ENCODE data around the gene DRGX.

DRGX gene

DNA sequence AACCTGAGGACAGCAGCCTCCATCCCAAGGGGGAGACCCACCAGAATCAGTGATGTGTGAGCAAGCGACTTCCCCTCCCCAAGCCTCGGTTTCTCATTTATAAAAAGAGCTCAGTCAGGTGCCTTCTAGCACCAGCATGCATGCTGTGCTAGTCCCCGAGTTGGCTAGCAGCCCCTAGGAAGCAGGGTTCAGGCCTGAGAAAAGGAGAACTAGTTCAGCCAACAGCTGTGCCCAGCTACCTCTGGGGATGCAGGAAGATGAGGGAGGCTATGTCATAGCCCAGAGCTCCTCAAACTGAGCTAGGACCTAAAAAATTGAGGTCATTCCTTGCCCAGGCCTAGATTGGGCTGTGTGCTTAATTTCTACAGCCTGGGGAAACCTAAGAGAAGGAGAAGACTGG lies 13.7 kb downstream of the DRGX start:
- no peak for DNase-seq (ENCODE audit: low spot score)

DNA sequence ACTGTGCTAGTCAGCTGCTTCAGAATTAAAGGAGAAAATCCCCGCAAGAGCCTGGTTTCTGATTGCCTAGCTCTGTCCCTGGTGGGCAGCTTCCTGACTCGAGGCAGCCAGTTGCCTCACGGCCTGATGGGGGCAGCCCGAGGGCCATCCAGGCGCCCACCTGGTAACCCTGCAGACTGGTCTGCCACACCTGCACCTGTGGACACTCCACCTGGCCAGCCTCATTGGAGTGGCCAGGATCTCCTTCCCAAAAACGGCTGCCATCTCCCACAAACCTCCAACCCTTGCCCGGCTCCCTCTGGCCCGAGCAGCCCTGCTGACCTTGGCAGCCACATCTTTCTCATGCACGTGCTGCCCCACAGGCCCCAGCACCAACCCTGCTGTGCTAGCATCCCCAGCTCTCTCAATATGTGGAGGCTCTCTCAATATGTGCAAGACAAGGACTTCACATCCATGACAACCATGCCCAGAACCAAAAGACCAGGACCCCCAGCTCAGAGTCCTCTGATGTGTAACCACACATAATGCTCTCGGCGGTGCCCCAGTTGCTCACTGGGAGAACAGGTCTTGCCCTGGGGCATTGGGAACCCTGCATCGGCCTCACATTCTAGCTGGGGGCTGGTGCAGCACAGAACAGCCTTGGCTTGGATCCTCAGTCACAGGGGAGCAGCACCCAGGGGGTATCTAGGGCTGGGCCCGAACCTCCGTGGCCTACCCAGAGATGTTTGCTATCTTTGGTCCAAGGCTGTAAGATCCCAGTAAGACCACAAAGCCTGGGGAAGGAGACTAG lies 14.6 kb downstream of the DRGX start:
- DNase-seq (ENCODE audit: low spot score) = no peak

DNA sequence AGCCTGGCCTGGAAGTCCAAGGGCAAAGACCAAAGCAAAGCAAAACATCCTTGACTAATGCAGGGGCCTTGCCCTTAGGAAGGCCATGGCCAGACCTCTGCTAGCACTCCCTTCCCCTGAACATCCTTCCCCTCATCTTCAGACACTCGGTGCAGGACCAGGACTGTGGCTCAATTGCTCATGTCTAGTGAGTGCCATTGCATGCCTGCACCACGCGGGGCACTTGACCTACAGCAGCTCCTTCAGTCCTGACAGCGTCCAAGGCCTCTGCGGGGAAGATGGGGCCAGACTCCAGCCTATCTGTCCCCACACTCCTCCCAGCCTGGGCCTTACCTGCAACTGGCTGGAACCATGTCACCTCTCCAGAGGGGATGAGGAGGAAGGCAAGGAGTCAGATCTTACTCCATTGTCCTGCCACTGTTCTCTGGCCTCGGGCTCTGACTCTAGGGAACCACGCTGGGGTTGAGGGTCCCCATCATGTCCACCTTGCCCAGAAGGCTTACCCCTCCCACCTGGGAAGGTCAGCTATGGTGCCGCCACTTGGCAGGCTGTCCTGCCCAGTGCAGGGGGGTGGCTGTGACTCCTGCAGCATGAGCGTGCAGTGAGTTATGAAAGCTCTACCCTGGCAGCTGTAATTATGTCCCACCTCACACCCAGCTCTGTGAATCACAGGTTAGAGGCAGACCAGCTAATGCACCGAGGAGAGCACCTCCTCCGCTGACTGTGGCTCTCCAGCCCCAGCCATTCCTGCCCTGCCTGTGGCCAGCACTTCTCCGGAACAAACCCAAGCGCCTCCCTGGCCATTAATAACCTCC lies 16.1 kb downstream of the DRGX start:
- no peak for DNase-seq (ENCODE audit: low spot score)

DNA sequence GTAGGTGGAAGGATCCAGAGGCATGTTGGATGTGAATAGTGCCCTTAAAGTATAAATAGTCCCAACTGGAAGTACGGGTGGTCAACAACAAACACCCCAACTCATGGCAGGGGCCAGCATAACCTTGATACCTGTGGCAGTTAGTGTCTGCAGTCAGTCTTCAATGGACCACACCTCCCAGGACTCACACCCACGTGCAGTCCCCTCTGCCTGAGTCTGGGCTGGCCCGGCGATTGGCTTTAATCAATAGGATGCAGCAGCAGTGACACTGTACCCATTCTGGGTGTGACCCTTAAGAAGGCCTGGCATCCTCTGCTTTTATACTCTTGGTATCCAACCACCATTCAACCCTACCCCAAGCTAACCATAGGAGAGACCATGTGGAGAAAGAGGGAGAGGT lies 18.6 kb downstream of the DRGX start:
- no peak for DNase-seq (ENCODE audit: low spot score)

DNA sequence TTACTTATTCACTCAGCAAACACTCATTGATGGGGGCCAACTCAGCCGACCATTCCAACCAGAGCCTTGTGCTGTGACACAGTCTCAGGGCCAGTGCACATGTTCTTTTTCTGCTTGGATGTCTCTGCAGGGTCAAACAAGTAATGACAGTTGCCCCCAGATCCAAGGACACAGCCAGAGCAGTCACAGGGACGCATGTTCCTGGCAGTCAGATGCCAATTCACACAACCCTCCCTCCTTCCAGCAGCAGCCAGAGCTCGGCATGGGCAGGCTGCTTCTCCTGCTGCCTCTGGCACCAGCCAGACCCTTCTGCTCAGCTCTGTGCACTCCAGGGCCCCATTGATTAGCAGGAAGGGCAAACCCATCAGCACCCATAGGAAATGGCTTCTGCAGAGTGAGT lies 20.3 kb downstream of the DRGX start:
- DNase-seq (ENCODE audit: low spot score) = no peak

DNA sequence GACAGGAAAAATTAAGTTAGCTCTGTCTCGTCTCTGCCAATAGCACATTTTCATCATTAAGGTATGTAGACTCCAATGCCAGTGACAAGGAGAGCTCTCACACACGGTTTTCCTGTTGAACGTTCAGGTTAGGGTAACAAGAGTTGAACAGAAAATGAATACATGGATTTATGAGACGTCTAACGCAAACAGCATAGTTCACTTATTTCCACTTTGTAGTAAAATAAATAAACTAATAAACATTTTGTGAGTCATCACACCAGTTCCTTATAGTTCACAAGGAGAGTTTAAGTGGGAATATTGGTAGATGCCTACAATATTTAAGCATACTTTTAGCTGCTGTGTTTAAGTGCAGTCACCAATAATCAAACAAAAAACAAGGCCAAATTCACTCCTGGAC lies 21.1 kb downstream of the DRGX start:
- no peak for DNase-seq (ENCODE audit: low spot score)

DNA sequence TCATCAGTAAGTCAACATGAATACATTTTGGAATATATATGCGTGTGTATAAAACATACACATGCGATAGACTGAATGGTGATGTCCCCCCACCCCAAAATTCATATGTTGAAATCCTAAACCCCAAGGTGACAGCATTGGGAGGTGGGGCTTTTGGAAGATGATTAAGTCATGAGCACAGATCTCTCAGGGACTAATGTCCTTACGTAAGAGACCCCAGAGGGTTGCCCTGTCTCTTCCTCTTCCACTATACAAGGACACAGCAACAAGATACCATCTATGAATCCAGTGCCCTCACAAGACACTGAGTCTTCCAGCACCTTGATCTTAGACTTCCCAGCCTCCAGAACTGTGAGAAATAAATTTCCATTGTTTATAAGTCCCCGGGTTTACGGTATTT lies 22.5 kb downstream of the DRGX start:
- DNase-seq (ENCODE audit: low spot score) = no peak

DNA sequence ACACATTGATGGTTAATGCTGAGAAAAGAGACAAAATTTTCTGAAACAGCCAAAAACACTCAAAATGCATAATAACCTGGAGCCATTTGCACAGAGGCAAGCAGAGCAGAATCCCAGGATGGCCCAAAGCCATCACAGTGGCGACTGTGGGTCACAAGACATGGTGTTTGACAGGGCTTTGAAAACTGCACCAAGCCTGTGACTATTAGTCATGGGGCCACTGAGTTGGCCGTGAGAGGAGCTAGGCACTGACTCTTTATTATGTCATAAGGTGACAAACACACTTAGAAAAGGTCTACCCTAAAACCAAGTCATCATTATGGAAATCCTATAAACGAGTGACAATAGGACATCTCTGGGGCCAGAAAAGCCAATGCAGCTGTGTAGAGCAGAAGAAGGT lies 23.9 kb downstream of the DRGX start:
- no peak for DNase-seq (ENCODE audit: low spot score)

DNA sequence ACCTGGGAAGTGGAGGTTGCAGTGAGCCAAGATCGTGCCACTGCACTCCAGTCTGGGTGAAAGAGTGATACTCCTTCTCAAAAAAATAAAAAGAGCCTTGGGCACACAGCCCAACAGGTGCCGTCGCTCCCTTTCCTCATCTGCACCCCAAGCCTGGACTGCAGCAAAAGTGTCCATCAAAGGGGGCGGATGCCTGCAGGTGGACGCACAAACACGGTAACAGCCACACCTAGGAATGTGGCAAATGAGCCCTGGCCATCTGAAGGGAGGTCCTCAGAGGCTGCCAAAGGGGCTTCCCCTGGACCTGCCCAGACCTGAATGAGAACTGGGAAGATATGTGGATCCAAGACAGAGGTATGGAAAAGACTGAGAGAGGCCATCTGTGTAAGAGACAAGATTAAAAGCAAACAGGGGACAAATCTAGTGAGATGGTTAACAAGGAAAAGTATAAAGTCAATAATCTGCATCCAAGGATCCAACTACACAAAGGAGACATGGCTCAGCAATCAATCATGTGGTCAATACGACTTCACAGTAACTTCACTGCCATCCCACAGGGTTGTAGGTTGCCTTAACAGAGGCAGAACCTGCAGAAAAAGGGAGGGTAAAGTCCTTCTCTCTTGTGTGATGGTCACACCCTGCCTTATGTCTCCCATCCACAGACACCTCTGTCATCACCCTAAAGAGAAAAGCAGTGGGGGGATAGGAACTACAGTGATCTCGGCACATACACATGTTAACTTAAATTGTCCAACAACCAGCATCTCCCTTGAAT lies 25.4 kb downstream of the DRGX start:
- no peak for DNase-seq (ENCODE audit: low spot score)

DNA sequence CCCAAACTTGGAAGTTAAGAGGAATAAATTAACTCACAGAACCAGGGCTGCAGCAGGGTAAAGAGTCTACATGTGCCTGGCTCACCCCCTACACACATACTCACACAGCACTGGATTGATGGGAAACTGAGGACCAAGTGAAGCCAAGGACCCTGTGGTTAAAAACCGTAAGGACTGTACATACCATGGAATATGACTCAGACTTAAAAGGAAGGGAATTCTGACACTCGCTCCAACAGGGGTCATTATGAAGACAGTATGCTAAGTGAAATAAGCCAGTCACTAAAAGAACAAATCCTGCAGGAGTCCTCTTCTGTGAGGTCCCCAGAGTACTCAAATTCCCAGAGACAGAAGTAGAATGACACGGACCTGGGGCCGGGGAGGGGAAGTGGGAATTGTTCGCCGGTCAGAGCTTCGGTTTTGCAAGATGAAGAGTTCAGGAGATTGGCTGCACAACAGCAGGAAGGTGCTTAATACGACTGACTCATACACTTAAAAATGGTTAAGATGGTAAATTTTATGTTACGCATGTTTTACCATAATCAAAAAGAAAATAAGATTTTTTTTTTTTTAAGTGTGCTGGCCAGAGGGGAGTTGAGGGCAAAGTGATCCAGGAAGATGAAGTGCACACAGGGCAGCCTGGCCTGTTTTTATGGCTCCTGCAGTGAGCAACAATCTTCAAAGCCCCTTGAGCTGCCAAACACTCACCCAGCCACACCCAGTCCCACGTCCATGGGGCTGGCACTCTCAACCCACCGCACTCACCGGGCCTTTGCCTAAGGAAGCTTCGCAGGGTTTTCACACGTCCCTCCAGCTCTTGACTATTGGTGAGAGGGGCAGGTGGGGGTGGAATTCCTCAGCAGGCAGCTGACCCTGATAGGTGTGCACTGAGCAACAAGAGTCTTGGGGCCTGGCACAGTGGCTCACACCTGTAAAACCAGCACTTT lies 26.4 kb downstream of the DRGX start:
- DNase-seq (ENCODE audit: low spot score) = no peak

DNA sequence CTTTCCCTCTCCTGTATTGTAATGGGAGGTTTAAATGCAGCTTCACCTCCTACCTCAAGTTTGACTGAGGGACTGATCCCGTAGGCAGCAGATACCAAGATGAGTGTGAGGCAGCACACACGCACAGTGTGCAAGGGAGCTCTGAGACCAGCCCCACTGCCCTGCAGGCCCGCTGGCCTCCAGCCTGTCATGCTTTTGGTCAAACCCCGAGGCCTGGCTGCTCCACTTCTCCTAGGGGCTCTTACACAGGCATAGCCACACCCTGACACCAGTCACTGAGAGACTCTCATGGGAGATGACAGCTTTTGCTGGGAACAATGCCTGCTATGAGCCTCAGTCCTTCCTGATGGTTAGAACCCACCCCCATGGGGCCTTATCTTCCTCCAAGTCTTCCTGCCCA lies 27.6 kb downstream of the DRGX start:
- DNase-seq (ENCODE audit: low spot score) = no peak

DNA sequence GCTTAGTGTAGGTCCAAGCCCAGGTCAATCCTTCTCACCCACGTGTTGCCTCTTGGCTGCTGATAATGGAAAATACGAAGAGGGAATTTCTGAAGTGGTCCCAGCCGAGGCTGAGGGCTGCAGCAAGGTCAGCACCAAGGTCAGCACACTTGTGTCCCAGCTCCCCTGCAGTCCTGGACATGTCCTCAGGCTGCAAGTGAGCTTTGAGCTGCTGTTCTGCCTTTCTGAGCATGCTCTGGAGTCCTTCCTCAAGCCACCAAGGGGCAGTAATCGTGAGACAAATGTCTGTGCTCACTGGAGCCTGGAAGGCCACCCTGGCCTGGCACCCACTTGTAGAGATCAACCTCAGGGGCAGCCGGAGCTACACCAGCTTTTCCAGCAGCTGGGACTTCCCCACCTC lies 28.3 kb downstream of the DRGX start:
- no peak for DNase-seq (ENCODE audit: low spot score)

DNA sequence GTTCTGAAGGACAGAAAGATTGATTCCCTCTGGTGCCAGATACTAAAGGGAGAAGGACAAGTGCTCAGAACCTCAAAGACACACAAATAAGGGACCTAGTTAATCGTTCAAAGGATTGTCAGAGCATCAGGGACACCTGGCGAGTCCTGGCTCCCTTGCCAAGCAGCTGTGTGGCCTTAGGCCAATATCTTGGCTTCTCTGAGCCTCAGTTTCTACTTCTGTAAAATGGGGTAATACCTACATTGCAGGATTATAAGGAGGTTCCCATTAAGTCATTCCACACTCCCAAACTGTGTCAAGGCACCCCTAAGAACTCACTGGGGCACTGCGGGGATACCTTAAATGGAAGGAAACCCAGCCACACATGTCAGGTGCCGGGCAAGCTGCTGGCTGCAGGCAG lies 29.4 kb downstream of the DRGX start:
- DNase-seq (ENCODE audit: low spot score) = no peak

DNA sequence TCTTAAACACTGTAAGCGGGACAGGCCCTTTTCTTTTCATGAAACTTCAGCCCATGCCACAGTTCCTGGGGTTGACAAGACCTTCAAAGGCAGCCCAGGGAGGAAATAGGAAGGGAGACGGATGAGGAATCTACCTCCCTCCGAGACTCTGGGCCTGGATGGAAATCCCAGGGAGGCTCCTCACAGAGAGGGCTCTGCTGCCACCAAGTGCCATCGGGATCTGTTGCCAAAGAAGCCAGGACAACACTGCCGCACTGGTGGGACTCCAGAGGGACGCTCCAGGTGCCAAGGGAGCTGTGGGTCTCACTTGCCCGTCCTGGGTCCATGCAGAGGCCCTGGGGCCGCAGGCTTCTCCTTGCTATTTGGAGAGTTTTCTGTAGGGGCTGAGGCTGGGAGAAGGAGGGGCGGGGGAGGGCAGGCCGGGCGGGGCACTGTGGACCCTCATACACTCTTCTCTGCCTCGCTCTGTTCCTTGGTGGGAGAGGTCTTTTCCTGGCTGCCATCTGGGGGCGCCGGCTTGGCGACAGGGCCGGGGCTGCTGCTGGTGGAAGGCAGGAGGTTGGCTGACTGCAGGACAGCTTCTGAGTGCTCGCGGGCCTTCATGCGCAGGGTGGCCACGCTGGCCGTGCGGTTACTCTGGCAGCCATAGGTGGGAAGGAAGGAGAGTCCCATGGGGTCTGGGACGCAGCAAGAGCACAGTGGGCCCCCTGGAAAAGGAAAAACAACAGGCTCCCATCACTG lies 30.0 kb downstream of the DRGX start:
- DNase-seq (ENCODE audit: low spot score) = no peak

DNA sequence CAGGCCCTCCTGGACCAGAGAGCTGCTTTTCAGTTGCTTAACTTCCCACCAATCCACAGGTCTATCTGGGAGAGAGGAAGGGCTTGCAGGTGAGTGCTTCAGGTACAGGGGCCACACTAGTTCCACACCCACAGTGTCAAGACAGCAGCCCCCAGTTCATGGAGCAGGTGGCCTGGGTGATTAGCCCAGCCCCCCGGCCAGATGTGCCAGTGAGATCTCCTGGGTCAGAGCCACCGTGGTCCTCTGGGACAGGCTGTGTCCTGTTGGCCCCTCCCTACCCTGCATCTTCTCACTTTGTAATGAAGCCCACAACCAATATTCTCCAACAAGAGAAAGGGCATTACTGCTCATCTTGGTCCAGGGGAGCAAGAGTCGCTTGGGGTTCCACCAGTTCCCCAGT lies 30.6 kb downstream of the DRGX start:
- no peak for DNase-seq (ENCODE audit: low spot score)

DNA sequence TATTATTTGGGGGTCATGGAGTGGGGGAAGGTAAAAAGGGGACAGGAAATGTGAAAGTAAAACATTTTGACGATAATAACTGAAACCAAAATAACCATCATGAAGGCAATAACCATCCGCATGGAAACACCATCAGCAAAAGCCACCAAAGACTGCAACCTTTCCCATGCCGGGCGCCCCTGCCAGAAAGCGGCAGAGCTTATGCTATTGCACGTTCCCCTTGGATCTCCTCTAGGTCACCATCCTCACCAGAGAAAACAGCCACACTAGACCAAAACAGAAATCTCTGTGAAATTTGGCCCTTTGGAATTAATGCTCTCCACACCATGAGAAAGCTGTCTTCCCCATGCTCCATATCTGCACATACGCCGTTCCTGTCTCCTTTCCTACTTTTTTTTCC lies 31.1 kb downstream of the DRGX start:
- DNase-seq (ENCODE audit: low spot score) = no peak

DNA sequence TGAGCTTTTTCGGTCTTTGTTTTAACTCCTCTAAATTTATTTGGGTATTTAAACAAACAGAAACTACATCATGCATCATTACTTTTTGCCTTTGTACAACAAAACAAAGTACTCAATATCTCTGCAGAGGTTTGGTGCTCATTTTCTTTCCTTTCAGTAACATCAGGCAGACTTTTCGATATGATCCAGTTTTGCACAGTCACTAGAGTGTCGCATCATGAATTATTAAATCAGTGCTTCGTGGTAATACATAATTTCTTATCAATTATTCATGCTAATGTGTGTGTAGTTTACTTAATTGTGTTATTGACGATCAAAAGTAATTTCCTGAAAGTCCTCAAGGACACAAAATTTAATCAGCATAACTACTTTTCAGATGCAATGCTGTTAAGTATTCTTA lies 31.8 kb downstream of the DRGX start:
- DNase-seq (ENCODE audit: low spot score) = no peak

DNA sequence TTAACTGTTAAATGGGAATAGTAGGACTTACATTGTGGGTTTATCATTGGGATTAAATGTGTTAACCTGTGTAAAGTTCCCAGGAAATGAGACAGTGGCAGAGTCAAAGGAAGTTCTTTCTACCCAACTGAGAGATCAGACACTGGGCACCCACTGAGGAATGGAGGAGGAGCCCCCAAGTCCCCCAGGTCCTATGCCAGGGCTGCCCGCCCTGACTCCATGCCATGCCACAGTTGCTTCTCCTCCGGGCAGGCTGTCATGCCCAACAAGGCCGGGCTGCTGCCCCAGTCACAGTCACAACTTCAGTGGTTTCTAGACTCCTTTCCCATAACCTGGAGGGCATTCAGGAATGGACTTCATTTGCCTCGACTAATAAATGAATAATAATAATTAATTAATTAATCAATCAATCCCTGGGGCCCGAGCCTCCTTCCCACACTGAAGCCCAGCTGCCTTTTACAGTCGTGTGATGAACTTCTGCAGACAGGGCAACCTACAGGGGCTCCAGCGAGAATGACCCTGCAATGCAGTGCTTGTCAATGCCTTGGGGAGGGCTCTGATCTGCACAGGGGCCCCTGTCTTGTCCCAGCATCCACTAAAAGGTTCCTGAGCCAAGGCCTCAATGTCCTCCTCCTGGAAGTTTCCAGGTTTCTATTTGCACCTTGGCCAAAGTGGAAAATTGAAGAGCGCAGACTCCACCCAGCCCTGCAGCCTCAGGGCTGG lies 32.4 kb downstream of the DRGX start:
- no peak for DNase-seq (ENCODE audit: low spot score)

DNA sequence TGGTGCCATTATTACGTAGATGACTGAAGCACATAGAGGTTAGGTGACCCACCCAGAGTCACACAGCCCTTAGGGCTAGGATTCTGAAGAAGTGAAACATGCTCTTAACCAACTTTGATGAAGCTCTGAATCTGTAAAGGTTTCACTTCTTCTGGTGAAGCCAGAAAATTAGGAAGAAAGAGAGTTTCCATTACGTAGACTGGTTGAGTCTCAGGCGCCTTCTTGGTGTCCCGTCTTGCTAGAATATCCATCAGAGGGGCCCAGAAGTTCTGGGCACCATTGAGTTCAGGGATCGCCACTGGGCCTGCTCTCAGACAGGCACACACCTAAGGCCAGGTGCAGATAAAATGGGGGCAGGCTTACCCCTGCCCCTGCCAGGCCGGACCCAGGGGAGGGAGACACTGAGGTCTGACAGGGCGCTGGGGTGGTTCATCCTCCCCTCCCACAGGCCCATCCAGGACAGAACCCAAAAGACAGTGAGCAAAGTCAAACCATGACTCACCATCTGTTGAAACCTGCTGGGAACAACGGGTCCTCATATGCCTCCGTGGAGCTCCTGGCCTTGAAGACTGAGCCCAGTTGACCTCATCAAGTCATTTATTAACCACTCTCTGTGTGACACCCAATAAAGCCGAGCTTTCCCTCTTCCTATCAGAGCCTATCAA lies 33.2 kb downstream of the DRGX start:
- DNase-seq (ENCODE audit: low spot score) = no peak
